Fibroblast of lung (primary cell): Measurements from ENCODE around the gene DRGX.

ENCODE experiments used
- EZH2 ChIP-seq: IDR thresholded peaks from 2 replicates; pipeline ENCODE4 v1.5.1; 2012; ENCODE audit warnings: low read length, control low read depth, mild to moderate bottlenecking; ENCODE audit errors: missing control alignments
- TF ChIP-seq, protein P1 (sequence below), 2 donors: IDR thresholded peaks in 1 of 2; conservative IDR thresholded peaks in 1 of 2; 1 replicate in 1 of 2; 2 replicates in 1 of 2; pipeline ENCODE4 v1.5.1; 2011 to 2012; ENCODE audit warnings: low read length in 2 of 2, control low read depth in 1 of 2, inconsistent platforms in 1 of 2, low read depth in 1 of 2, mild to moderate bottlenecking in 1 of 2

DNA sequence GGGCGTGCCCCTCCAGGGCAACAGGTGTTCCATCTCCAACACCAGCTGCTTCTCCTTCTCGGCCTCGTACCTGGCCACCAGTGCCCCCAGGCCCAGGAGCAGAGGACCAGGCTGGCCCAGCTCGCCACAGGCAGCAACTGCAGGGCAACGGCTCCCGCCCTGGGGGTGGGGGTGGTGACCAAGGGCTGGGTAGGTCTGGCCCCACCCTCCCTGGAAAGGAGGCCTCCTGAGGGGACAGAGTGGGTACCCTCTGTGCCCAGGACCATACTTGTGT, 22.1 kb upstream of the DRGX start:
- TF ChIP-seq, protein P1, sequence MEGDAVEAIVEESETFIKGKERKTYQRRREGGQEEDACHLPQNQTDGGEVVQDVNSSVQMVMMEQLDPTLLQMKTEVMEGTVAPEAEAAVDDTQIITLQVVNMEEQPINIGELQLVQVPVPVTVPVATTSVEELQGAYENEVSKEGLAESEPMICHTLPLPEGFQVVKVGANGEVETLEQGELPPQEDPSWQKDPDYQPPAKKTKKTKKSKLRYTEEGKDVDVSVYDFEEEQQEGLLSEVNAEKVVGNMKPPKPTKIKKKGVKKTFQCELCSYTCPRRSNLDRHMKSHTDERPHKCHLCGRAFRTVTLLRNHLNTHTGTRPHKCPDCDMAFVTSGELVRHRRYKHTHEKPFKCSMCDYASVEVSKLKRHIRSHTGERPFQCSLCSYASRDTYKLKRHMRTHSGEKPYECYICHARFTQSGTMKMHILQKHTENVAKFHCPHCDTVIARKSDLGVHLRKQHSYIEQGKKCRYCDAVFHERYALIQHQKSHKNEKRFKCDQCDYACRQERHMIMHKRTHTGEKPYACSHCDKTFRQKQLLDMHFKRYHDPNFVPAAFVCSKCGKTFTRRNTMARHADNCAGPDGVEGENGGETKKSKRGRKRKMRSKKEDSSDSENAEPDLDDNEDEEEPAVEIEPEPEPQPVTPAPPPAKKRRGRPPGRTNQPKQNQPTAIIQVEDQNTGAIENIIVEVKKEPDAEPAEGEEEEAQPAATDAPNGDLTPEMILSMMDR (conservative IDR thresholded peaks at IDR 0.05 in 1 of 2, IDR thresholded peaks at IDR 0.05 in 1 of 2; ENCODE audit: low read depth in 1 of 2, low read length in 2 of 2) = no peak
- no peak for TF ChIP-seq EZH2
